ENCODE results near the gene TM4SF18.

Gene TM4SF18

GRCh38 chr3:149282836-149283235, 50.6 kb downstream of the TM4SF18 start:
- no peaks in the 10 kb centered on the region for H3K27me3 Mint-ChIP-seq
- no peak overlapping the region for H3K27ac Mint-ChIP-seq (ENCODE audit: low read depth)
- H3K9me3 Mint-ChIP-seq, result no peaks in the 10 kb centered on the region

GRCh38 chr3:149282322-149282721, 51.1 kb downstream of the TM4SF18 start:
- Mint-ChIP-seq H3K4me3 (no peak overlapping the region), H3K9me3 (no peaks in the 10 kb centered on the region), H3K27me3 (no peaks in the 10 kb centered on the region), H3K36me3 (ENCODE audit: insufficient read depth) (no peaks in the 10 kb centered on the region), H3K4me1 (peaks cover 7% of the 10 kb centered on the region), H3K27ac (ENCODE audit: low read depth) (no peak overlapping the region)
- ATAC-seq (replicated peaks; ENCODE audit: extremely low read depth, poor library complexity, severe bottlenecking) (no peak), DNase-seq (ENCODE audit: low spot score in 2 of 2) (no peak)

More at GRCh38 chr3:149282836-149283235, 50.6 kb downstream of the TM4SF18 start:
- Mint-ChIP-seq H3K36me3 (ENCODE audit: insufficient read depth) (no peaks in the 10 kb centered on the region), H3K4me1 (peaks cover 2% of the 10 kb centered on the region), H3K4me3 (no peak overlapping the region)
- ATAC-seq (replicated peaks; ENCODE audit: extremely low read depth, poor library complexity, severe bottlenecking), result no peak
- DNase-seq (ENCODE audit: low spot score in 2 of 2), result no peak

DNA sequence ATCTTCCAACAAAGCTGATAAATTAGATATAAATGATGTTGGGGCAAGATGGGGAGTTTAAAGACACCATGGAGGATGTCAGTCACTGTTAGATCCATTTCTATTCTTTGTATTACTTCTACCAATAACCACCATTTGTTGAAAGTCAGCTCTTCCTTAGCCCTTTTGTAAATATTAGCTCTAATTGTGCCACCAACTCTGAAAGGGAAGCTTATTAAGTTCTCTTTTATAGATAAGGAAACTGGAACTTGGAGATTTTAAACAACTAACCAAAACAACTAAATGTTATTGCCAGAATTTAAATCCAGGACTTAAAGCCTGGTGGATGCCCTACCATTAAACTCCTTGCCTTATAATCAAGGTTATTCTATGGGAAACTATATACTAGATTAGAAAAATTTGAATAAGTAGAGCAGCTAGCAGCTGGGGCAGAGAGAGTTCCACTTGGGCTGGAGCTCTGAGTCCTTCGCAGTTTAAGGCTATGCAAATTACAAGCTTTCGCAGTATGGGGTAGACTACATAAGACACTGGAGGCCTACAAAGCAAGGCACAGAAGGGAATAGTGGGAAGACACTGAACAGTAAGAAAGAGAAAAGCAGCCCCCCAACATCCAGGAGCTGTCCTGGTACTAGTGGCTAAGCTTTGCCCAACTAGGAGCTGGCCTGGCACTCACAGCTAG, 52.6 kb downstream of the TM4SF18 start:
- H3K4me3 Mint-ChIP-seq, result no peak overlapping the region
- DNase-seq (ENCODE audit: low spot score in 2 of 2), result no peak
- H3K27me3 Mint-ChIP-seq, result no peaks in the 10 kb centered on the region
- H3K27ac Mint-ChIP-seq (ENCODE audit: low read depth), result no peak overlapping the region
- H3K4me1 Mint-ChIP-seq, result peaks cover 17% of the 10 kb centered on the region
- no peak for ATAC-seq (replicated peaks; ENCODE audit: extremely low read depth, poor library complexity, severe bottlenecking)
- no peaks in the 10 kb centered on the region for H3K36me3 Mint-ChIP-seq (ENCODE audit: insufficient read depth)
- no peaks in the 10 kb centered on the region for H3K9me3 Mint-ChIP-seq

GRCh38 chr3:149278911-149279310, 54.5 kb downstream of the TM4SF18 start:
- Mint-ChIP-seq H3K27ac (ENCODE audit: low read depth) (no peak overlapping the region), H3K9me3 (no peaks in the 10 kb centered on the region), H3K27me3 (no peaks in the 10 kb centered on the region), H3K4me1 (peaks cover 21% of the 10 kb centered on the region), H3K4me3 (no peak overlapping the region), H3K36me3 (ENCODE audit: insufficient read depth) (peaks cover 2% of the 10 kb centered on the region)
- no peak for ATAC-seq (replicated peaks; ENCODE audit: extremely low read depth, poor library complexity, severe bottlenecking)
- no peak for DNase-seq (ENCODE audit: low spot score in 2 of 2)

GRCh38 chr3:149277331-149277813, 56.1 kb downstream of the TM4SF18 start:
- no peak for DNase-seq (ENCODE audit: low spot score in 2 of 2)
- H3K9me3 Mint-ChIP-seq, result no peaks in the 10 kb centered on the region
- H3K4me1 Mint-ChIP-seq, result peaks cover 21% of the 10 kb centered on the region
- H3K4me3 Mint-ChIP-seq, result peak overlapping the region; percentile 57
- H3K27ac Mint-ChIP-seq (ENCODE audit: low read depth), result peak overlapping the region; percentile 94
- H3K27me3 Mint-ChIP-seq, result no peaks in the 10 kb centered on the region
- peaks cover 2% of the 10 kb centered on the region for H3K36me3 Mint-ChIP-seq (ENCODE audit: insufficient read depth)
- peak; percentile 83 for ATAC-seq (replicated peaks; ENCODE audit: extremely low read depth, poor library complexity, severe bottlenecking)

DNA sequence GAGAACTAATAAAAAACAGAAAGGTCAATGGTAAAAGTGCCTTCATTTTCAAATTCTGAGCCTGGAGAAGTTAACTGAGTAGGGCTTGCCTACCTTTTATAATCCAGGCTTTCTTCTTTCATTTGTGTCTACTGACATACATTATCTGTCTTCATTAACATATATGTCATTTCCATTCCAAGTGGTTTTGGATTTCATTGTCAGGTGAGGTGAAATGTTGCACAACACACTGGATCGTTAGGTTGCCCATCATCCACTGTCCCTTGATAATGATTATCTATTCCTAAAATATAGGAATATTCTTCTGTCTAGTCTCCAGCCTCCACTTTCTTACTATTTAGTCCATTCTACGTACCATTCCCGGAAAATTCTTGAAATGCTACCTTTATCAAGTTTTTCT, 56.8 kb downstream of the TM4SF18 start:
- H3K4me1 Mint-ChIP-seq, result peaks cover 21% of the 10 kb centered on the region
- H3K36me3 Mint-ChIP-seq (ENCODE audit: insufficient read depth), result peaks cover 2% of the 10 kb centered on the region
- no peaks in the 10 kb centered on the region for H3K9me3 Mint-ChIP-seq
- peak overlapping the region; percentile 94 for H3K27ac Mint-ChIP-seq (ENCODE audit: low read depth)
- no peak for DNase-seq (ENCODE audit: low spot score in 2 of 2)
- no peak for ATAC-seq (replicated peaks; ENCODE audit: extremely low read depth, poor library complexity, severe bottlenecking)
- no peaks in the 10 kb centered on the region for H3K27me3 Mint-ChIP-seq
- H3K4me3 Mint-ChIP-seq, result no peak overlapping the region

- Mint-ChIP-seq H3K4me1 (peaks cover 21% of the 10 kb centered on the region), H3K4me3 (no peak overlapping the region), H3K36me3 (ENCODE audit: insufficient read depth) (peaks cover 2% of the 10 kb centered on the region), H3K27ac (ENCODE audit: low read depth) (no peak overlapping the region), H3K27me3 (no peaks in the 10 kb centered on the region), H3K9me3 (no peaks in the 10 kb centered on the region)
- no peak for DNase-seq (ENCODE audit: low spot score in 2 of 2)
- no peak for ATAC-seq (replicated peaks; ENCODE audit: extremely low read depth, poor library complexity, severe bottlenecking)
These were observed 59.2 kb downstream of the TM4SF18 start for GRCh38 chr3:149274220-149274619.

GRCh38 chr3:149273096-149273751, 60.2 kb downstream of the TM4SF18 start:
- no peaks in the 10 kb centered on the region for H3K27me3 Mint-ChIP-seq
- peak; percentile 57 for ATAC-seq (replicated peaks; ENCODE audit: extremely low read depth, poor library complexity, severe bottlenecking)
- peaks cover 2% of the 10 kb centered on the region for H3K36me3 Mint-ChIP-seq (ENCODE audit: insufficient read depth)

DNA sequence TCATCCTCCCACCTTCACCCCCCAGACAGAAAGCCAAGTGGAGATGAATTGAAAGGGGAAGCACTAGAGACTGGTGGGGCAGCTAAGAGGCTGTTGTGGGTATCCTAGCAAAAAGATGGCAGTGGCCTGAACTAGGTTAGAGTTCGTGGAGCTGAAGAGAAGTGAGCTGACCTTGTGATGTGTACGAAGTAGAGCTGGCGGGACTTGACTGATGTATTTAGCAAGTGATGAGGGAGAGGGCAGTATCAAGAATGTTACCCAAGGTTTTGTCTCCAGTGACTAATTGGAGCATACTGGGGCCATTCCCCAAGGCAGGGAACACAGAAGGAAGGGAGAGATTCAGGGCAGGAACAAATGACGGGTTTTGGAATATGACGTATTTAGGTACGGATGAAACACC, 61.8 kb downstream of the TM4SF18 start:
- Mint-ChIP-seq H3K4me3 (no peak overlapping the region), H3K27me3 (no peaks in the 10 kb centered on the region), H3K27ac (ENCODE audit: low read depth) (no peak overlapping the region), H3K9me3 (no peaks in the 10 kb centered on the region), H3K36me3 (ENCODE audit: insufficient read depth) (peaks cover 2% of the 10 kb centered on the region), H3K4me1 (peaks cover 8% of the 10 kb centered on the region)
- ATAC-seq (replicated peaks; ENCODE audit: extremely low read depth, poor library complexity, severe bottlenecking) (no peak), DNase-seq (ENCODE audit: low spot score in 2 of 2) (no peak)

More at GRCh38 chr3:149273096-149273751, 60.2 kb downstream of the TM4SF18 start:
- no peak for DNase-seq (ENCODE audit: low spot score in 2 of 2)
- H3K9me3 Mint-ChIP-seq, result no peaks in the 10 kb centered on the region
- H3K27ac Mint-ChIP-seq (ENCODE audit: low read depth), result no peak overlapping the region
- peaks cover 21% of the 10 kb centered on the region for H3K4me1 Mint-ChIP-seq
- no peak overlapping the region for H3K4me3 Mint-ChIP-seq

- DNase-seq (ENCODE audit: low spot score in 2 of 2) (no peak), ATAC-seq (replicated peaks; ENCODE audit: extremely low read depth, poor library complexity, severe bottlenecking) (no peak)
- H3K4me1 Mint-ChIP-seq, result no peaks in the 10 kb centered on the region
- no peak overlapping the region for H3K4me3 Mint-ChIP-seq
- H3K27ac Mint-ChIP-seq (ENCODE audit: low read depth), result no peak overlapping the region
- no peaks in the 10 kb centered on the region for H3K27me3 Mint-ChIP-seq
- no peaks in the 10 kb centered on the region for H3K9me3 Mint-ChIP-seq
- H3K36me3 Mint-ChIP-seq (ENCODE audit: insufficient read depth), result no peaks in the 10 kb centered on the region
These were observed 63.3 kb downstream of the TM4SF18 start for GRCh38 chr3:149270180-149270579.

- no peak overlapping the region for H3K4me3 Mint-ChIP-seq
- no peaks in the 10 kb centered on the region for H3K36me3 Mint-ChIP-seq (ENCODE audit: insufficient read depth)
- no peaks in the 10 kb centered on the region for H3K9me3 Mint-ChIP-seq
- no peaks in the 10 kb centered on the region for H3K4me1 Mint-ChIP-seq
- H3K27ac Mint-ChIP-seq (ENCODE audit: low read depth), result no peak overlapping the region
- ATAC-seq (replicated peaks; ENCODE audit: extremely low read depth, poor library complexity, severe bottlenecking), result no peak
- no peaks in the 10 kb centered on the region for H3K27me3 Mint-ChIP-seq
- no peak for DNase-seq (ENCODE audit: low spot score in 2 of 2)
These were observed 63.7 kb downstream of the TM4SF18 start for GRCh38 chr3:149269687-149270086.
